Fibroblast of mammary gland (primary cell): ENCODE measurements around the gene NRIP1.

Source experiments
- DNase-seq: peaks from one replicate; pipeline ENCODE4 v3.0.0-alpha.2; 2010; ENCODE audit warnings: low read depth
- H3K4me3 ChIP-seq: 2 replicates; pipeline ENCODE4 v1.5.1; 2011; ENCODE audit warnings: low read depth, mild to moderate bottlenecking, low read length, moderate library complexity; ENCODE audit not compliant: control insufficient read depth
- CTCF ChIP-seq: conservative IDR thresholded peaks from 2 replicates; pipeline ENCODE4 v1.5.1; 2011; ENCODE audit warnings: low read depth, low read length, inconsistent platforms; ENCODE audit not compliant: control insufficient read depth, insufficient read depth

NRIP1 gene

GRCh38 chr21:15011967-15012366 lies 52.8 kb downstream of the NRIP1 start:
- H3K4me3 ChIP-seq, result no peak overlapping the region
- DNase-seq, result no peak
- TF ChIP-seq CTCF, result no peak

- H3K4me3 ChIP-seq, result no peak overlapping the region
- TF ChIP-seq CTCF, result no peak
- no peak for DNase-seq
These were observed 54.2 kb downstream of the NRIP1 start for GRCh38 chr21:15010645-15011044.

DNA sequence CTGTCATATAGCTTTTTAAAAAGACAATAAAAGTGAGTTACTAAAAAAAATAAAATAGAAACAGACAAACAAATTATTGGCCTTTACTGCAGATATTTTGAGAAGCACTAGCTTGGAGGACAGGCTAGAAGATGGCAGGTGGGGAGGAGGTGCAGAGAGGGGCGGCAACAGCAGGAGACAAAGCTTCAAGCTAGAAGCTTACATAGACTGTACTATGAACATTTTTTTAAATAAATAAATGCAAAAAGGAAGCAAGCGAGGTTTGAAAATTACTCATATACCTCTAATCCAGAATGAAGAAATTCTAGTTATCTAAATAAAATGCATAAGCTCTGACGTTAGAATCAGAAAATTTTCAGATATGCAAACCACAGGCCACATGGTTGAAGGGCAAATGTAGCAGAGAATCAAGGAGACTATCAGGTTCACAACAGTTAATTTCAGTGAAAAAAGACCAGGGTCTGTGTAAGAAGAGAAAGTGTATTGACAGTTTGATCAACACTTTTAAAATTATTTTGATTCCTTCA lies 54.9 kb downstream of the NRIP1 start:
- peak; percentile 69 for DNase-seq
- H3K4me3 ChIP-seq, result no peak overlapping the region
- no peak for TF ChIP-seq CTCF

DNA sequence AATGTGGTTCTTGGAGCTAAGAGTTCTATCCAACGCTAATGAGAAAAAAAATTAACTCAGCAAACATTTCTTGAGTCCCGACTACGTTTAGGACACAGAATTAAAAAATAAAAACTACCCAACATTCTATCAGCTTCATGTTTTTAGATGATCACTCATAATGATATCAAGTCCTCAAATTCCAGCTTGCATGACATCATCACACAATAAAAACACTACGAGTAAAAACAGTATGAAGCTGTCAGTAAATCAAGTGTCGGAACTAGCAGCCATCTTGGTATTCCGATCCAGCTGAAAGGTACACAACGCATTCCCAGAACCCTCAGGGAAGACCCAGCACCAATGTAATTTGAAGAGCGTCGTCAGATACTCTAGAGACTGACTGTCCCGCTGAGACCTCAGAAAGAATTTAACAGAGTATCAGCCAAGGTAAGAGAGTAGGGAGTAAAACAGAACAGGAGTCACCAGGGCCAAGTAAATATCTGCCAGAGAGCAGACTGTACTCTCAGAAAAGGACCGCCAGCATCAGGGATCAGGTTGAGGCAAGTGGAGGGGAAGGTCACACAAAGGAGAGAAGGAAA lies 57.0 kb downstream of the NRIP1 start:
- DNase-seq, result peak; percentile 55
- no peak overlapping the region for H3K4me3 ChIP-seq
- no peak for TF ChIP-seq CTCF

- no peak overlapping the region for H3K4me3 ChIP-seq
- no peak for TF ChIP-seq CTCF
- no peak for DNase-seq
These were observed 58.1 kb downstream of the NRIP1 start for GRCh38 chr21:15006594-15007230.

DNA sequence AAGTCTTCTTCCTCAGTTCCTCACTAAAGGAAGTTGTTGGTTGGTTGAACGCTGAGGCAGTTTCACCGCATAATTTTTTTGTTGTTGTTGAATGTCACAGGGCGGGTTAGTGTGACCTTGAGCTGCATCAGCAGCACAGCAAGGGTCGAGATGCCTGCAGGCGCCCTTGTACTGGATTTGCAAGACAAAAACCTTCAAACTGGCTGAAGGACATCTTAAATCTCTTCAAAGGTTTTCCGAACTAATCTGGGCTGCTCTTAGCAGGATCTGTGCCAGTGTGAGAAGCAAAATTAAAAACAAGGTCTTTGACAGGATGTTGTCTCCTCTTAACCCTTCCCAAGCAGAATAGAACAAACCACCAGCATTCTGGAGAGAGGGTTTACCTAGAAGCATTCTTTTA lies 59.4 kb downstream of the NRIP1 start:
- H3K4me3 ChIP-seq, result peak overlapping the region; percentile 14
- no peak for DNase-seq
- no peak for TF ChIP-seq CTCF
